Ishikawa (cell line): Measurements from ENCODE around the gene SYVN1.

Experiments used
- CREB1 ChIP-seq: IDR thresholded peaks from 2 replicates; pipeline ENCODE4 v1.6.1; 2012; ENCODE audit warnings: low read depth
- EGR1 ChIP-seq: IDR thresholded peaks from 2 replicates; pipeline ENCODE4 v1.6.1; 2012
- EP300 ChIP-seq: IDR thresholded peaks from 2 replicates; pipeline ENCODE4 v1.6.1; 2012; ENCODE audit warnings: borderline replicate concordance
- RAD21 ChIP-seq: IDR thresholded peaks from 2 replicates; pipeline ENCODE4 v1.6.1; 2012; ENCODE audit warnings: low read depth
- REST ChIP-seq: IDR thresholded peaks from 2 replicates; pipeline ENCODE4 v1.6.1; 2012; ENCODE audit warnings: low read depth, mild to moderate bottlenecking
- YY1 ChIP-seq: IDR thresholded peaks from 2 replicates; pipeline ENCODE4 v1.6.1; 2012; ENCODE audit warnings: low read depth

GRCh38 chr11:65148657-65149056 is 14.3 kb upstream of the SYVN1 start:
- no peak for TF ChIP-seq RAD21
- TF ChIP-seq EGR1, result no peak
- no peak for TF ChIP-seq EP300
- no peak for TF ChIP-seq CREB1
- TF ChIP-seq YY1, result no peak
- TF ChIP-seq REST, result no peak
